ENCODE measurements around the gene EIF3B.

- TF ChIP-seq CTCF (conservative IDR thresholded peaks at IDR 0.05 in 1 of 2, IDR thresholded peaks at IDR 0.05 in 1 of 2; ENCODE audit: extremely low read depth in 1 of 2, insufficient read depth in 1 of 2, low read depth in 1 of 2, low read length in 2 of 2) (no peak), EZH2 (IDR thresholded peaks at IDR 0.05; ENCODE audit: borderline replicate concordance, low read length) (no peak)
Observed at GRCh38 chr7:2315787-2316186, 38.8 kb upstream of the EIF3B start.

Data from mammary epithelial cell (primary cell).